GM10248 (cell line): ENCODE measurements around the gene EP400.
A peak's percentile ranks its signal among the peaks of the same experiment; 100 is the strongest.

ENCODE experiments used
- CTCF ChIA-PET: fragments of 300-600 bp; sonication (Branson Sonifier 250); formaldehyde crosslinking; extraction: SDS; loops from one replicate; lab custom pipeline; 2021; ENCODE audit warnings: antibody characterized with exemption; lab: Yijun Ruan, JAX
- POLR2A ChIA-PET: fragments of 350-650 bp; sonication (Branson Sonifier 250); formaldehyde crosslinking; extraction: SDS; loops from one replicate; lab custom pipeline; 2020; ENCODE audit warnings: antibody characterized with exemption; lab: Yijun Ruan, JAX
- DNase-seq: peaks from one replicate; pipeline ENCODE4 v3.0.0; 2012; ENCODE audit errors: extremely low spot score
- TF ChIP-seq, protein P1 (sequence below): IDR thresholded peaks from 2 replicates; pipeline ENCODE4 v1.5.1; 2012; ENCODE audit warnings: mild to moderate bottlenecking, low read depth; ENCODE audit errors: extremely low read depth, missing control alignments, control extremely low read depth

The EP400 gene

GRCh38 chr12:131927110-131928079 is 22.3 kb upstream of the EP400 start:
- ChIA-PET POLR2A (no interaction called here), CTCF (interaction anchor here (1.2 kb wide), 1 partner anchor 10 kb away, joined by 4 read pairs; no protein-coding TSS in a partner anchor)
- no peak for DNase-seq
- TF ChIP-seq, protein P1, sequence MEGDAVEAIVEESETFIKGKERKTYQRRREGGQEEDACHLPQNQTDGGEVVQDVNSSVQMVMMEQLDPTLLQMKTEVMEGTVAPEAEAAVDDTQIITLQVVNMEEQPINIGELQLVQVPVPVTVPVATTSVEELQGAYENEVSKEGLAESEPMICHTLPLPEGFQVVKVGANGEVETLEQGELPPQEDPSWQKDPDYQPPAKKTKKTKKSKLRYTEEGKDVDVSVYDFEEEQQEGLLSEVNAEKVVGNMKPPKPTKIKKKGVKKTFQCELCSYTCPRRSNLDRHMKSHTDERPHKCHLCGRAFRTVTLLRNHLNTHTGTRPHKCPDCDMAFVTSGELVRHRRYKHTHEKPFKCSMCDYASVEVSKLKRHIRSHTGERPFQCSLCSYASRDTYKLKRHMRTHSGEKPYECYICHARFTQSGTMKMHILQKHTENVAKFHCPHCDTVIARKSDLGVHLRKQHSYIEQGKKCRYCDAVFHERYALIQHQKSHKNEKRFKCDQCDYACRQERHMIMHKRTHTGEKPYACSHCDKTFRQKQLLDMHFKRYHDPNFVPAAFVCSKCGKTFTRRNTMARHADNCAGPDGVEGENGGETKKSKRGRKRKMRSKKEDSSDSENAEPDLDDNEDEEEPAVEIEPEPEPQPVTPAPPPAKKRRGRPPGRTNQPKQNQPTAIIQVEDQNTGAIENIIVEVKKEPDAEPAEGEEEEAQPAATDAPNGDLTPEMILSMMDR = no peak

- DNase-seq = no peak
- ChIA-PET POLR2A (no interaction called here), CTCF (interaction anchor here (1.2 kb wide), 1 partner anchor 10 kb away, joined by 4 read pairs; no protein-coding TSS in a partner anchor)
- TF ChIP-seq, protein P1 = no peak
These were observed 21.5 kb upstream of the EP400 start for GRCh38 chr12:131928080-131928710.

GRCh38 chr12:131928711-131929580 is 20.8 kb upstream of the EP400 start, which contains the start of gene PUS1:
Gene PUS1, plus strand, starts transcription at chr12:131929276. Its CDS starts 447 bp downstream, at chr12:131929723.
- ChIA-PET POLR2A (interaction anchor here (1.3 kb wide), 1 partner anchor 20 kb away, joined by 3 read pairs; the partner anchor contains the start of gene EP400), CTCF (interaction anchor here (0.8 to 1.2 kb wide), 3 partner anchors 9 to 685 kb away, joined by 3 to 4 read pairs (median 3); no protein-coding TSS in a partner anchor)
- DNase-seq = peak; percentile 98
- TF ChIP-seq, protein P1 = no peak

- ChIA-PET POLR2A (interaction anchor here (0.5 to 1.3 kb wide), 2 partner anchors 20 to 37 kb away, joined by 3 to 6 read pairs; partner anchors contain the start of gene EP400), CTCF (interaction anchor here (0.8 to 1.1 kb wide), 3 partner anchors 10 to 685 kb away, joined by 3 to 4 read pairs (median 3); partner anchors contain the start of gene EP400)
- no peak for DNase-seq
- TF ChIP-seq, protein P1 = no peak
These were observed 19.9 kb upstream of the EP400 start for GRCh38 chr12:131929581-131930456.

DNA sequence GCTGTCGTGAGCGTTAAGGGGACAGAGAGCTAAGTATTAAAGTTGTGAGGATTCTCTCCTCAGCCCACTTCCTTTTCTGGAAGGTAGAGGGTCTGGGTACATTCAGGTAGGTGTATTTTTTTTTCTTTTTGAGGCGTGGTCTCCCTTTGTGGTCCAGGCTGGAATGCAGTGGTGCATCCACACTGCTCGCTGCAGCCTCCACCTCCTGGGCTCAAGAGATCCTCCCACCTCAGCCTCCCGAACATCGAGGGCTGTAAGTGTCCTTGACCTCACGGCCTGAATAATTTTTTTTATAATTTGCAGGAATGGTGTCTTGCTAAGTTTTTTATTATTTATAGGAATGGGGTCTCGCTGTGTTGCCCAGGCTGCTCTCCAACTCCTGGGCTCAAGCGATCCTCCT is 19.2 kb upstream of the EP400 start:
- POLR2A ChIA-PET = interaction anchor here (0.5 to 1.3 kb wide), 2 partner anchors 19 to 36 kb away, joined by 3 to 6 read pairs; partner anchors contain the start of gene EP400
- CTCF ChIA-PET = interaction anchor here (1.1 kb wide), 2 partner anchors 19 to 684 kb away, joined by 3 to 4 read pairs; partner anchors contain the start of gene EP400

More for the DNA sequence above, 19.2 kb upstream of the EP400 start:
- TF ChIP-seq, protein P1 = no peak
- no peak for DNase-seq
